T-cell (primary cell): ENCODE measurements around the gene GLI2. TPM values are rescaled to one million over a fixed set of nuclear protein-coding genes. Genes with fewer than 3 reads are reported as not detected.

Experiments
- ATAC-seq, 4 experiments: fragments of 200-7000 bp in 3 of 4; fragments of 150-1000 bp in 1 of 4; cut with Tn5 transposase; replicated peaks in 1 of 4; 1 replicate in 3 of 4; 2 replicates in 1 of 4; pipeline ENCODE4 v1.10.0; 2021; ENCODE audit warnings: moderate library complexity in 3 of 4, mild to moderate bottlenecking in 2 of 4, moderate number of reproducible peaks in 1 of 4
- CTCF ChIA-PET, 2 donors: fragments of 300-600 bp; sonication (Branson Sonifier 250); formaldehyde crosslinking; loops; one replicate each; lab custom pipeline; 2022; ENCODE audit warnings: antibody characterized with exemption in 2 of 2; lab: Charles Lee
- POLR2A ChIA-PET, 2 donors: fragments of 300-600 bp; sonication (Branson Sonifier 250); formaldehyde crosslinking; loops; one replicate each; lab custom pipeline; 2022; ENCODE audit warnings: antibody characterized with exemption in 2 of 2; lab: Charles Lee
- DNase-seq, 35 experiments: peaks; one replicate each; pipeline versions ENCODE4 v3.0.0 to v3.0.0-alpha.2; 2013 to 2023
- H3K27ac ChIP-seq: one replicate; pipeline ENCODE4 v1.5.1; 2013; ENCODE audit warnings: low read length
- H3K27me3 ChIP-seq, 2 experiments: replicated peaks in 1 of 2; 1 replicate in 1 of 2; 2 replicates in 1 of 2; pipeline versions ENCODE4 v1.6.1 to v1.7.0; 2013; ENCODE audit warnings: low read length in 1 of 2, mixed read lengths in 1 of 2; ENCODE audit not compliant: control insufficient read depth in 2 of 2, insufficient read depth in 2 of 2; ENCODE audit errors: extremely low read depth in 1 of 2
- H3K36me3 ChIP-seq, 2 donors: 1 replicate in 1 of 2; 2 replicates in 1 of 2; pipeline versions ENCODE4 v1.6.1 to v1.7.0; 2013; ENCODE audit warnings: low read length in 1 of 2; ENCODE audit not compliant: control insufficient read depth in 2 of 2, insufficient read depth in 1 of 2; ENCODE audit errors: extremely low read depth in 1 of 2
- H3K4me1 ChIP-seq, 2 experiments: 1 replicate in 1 of 2; 2 replicates in 1 of 2; pipeline versions ENCODE4 v1.6.1 to v1.7.0; 2013; ENCODE audit warnings: low read length in 2 of 2, mixed read lengths in 1 of 2; ENCODE audit not compliant: insufficient read depth in 2 of 2, control insufficient read depth in 1 of 2; ENCODE audit errors: extremely low read depth in 1 of 2
- H3K4me3 ChIP-seq, 2 donors: 1 replicate in 1 of 2; 2 replicates in 1 of 2; pipeline versions ENCODE4 v1.5.1 to v1.7.0; 2013; ENCODE audit warnings: mild to moderate bottlenecking in 2 of 2, low read length in 1 of 2, moderate library complexity in 1 of 2; ENCODE audit not compliant: control insufficient read depth in 1 of 2; ENCODE audit errors: extremely low read depth in 1 of 2
- H3K9me3 ChIP-seq: 2 replicates; pipeline ENCODE4 v1.7.0; 2013
- H3K27ac Mint-ChIP-seq, 2 donors: one replicate each; pipeline ENCODE4 v1.8.0; 2020 to 2021; ENCODE audit warnings: mild to moderate bottlenecking in 2 of 2, mixed read lengths in 2 of 2
- H3K27me3 Mint-ChIP-seq, 2 donors: one replicate each; pipeline ENCODE4 v1.8.0; 2021 to 2022; ENCODE audit warnings: mixed read lengths in 2 of 2
- H3K36me3 Mint-ChIP-seq: one replicate; pipeline ENCODE4 v1.8.0; 2021; ENCODE audit warnings: mixed read lengths
- H3K4me1 Mint-ChIP-seq, 3 donors: one replicate each; pipeline ENCODE4 v1.8.0; 2020 to 2022; ENCODE audit warnings: mixed read lengths in 3 of 3, mild to moderate bottlenecking in 1 of 3
- H3K4me3 Mint-ChIP-seq, 3 donors: one replicate each; pipeline ENCODE4 v1.8.0; 2020 to 2022; ENCODE audit warnings: mild to moderate bottlenecking in 3 of 3, mixed read lengths in 3 of 3, moderate library complexity in 3 of 3
- H3K9me3 Mint-ChIP-seq, 3 donors: one replicate each; pipeline ENCODE4 v1.8.0; 2020 to 2022; ENCODE audit warnings: mixed read lengths in 3 of 3
- WGBS: methylation state at CpG from one replicate; pipeline ENCODE4 v1.1.5; 2013; ENCODE audit warnings: missing lambda C conversion rate; ENCODE audit not compliant: insufficient coverage; 5-methylcytosine and 5-hydroxymethylcytosine counted together
- total RNA-seq, 35 experiments: library from RNA in 6 of 35; stranded (reverse) in 6 of 35; fragments of 120-200 nt in 1 of 35; gene quantifications; one replicate each; pipeline versions ENCODE4 v1.2.1 to v1.2.4 and lab custom pipeline; 2013 to 2026

The GLI2 gene
- under 1 TPM in 1 of 5 donors, not detected in 4; 0.25 TPM for total RNA-seq
- not detected for total RNA-seq (2013)
- 0 to 0.08 (median 0) reads per million in 29 experiments for total RNA-seq (lab: John Stamatoyannopoulos, UW)

DNA sequence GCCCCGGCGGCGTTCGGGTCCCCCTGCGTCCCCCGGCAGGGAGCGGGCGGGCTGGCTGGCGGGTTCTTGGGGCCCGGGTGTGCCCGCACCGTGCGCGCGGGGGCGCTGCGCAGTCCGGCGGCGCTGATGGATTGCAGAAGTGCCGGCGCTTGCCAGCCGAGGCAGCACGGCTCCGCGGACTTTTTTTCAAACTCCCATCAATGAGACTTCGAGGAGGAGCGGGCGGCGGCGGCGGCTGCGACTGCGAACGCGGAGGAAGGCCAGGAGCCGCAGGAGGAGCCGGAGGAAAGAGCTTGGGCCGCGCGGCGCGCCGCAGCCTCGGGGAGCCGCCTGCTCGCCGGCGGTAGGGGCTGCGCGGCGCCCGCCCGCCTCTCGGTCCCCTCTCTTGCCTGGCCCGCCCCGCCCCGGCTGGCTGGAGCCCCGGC lies at the start of gene GLI2:
Gene GLI2 (plus strand): TSS at position 123 of the 425 bp plus-strand sequence. CDS start 61,453 bp downstream, outside the sequence.
- Mint-ChIP-seq H3K36me3 (no peaks in the 10 kb centered on the region), H3K27ac (no peak within 1 kb of the TSS), H3K4me1 (peaks cover 4 to 12% (median 10%) of the 10 kb centered on the region in 3 donors), H3K4me3 (peak within 1 kb of the TSS in 1 of 3 donors; percentile 54), H3K27me3 (peaks cover 54 to 69% of the 10 kb centered on the region in 2 donors), H3K9me3 (no peaks in the 10 kb centered on the region)
- ATAC-seq: no peak
- no peak within 1 kb of the TSS for H3K27ac ChIP-seq
- peaks cover 21 to 54% of the 10 kb centered on the region in 2 experiments for H3K27me3 ChIP-seq
- no peaks in the 10 kb centered on the region for H3K9me3 ChIP-seq
- DNase-seq: no peak
- H3K4me3 ChIP-seq: no peak within 1 kb of the TSS
- WGBS: 1% methylated on average over 59 of the region's 59 CpGs
- ChIA-PET CTCF (no interaction called here), POLR2A (no interaction called here)
- peaks cover 0 to 12% of the 10 kb centered on the region in 2 experiments for H3K4me1 ChIP-seq
- no peaks in the 10 kb centered on the region for H3K36me3 ChIP-seq

DNA sequence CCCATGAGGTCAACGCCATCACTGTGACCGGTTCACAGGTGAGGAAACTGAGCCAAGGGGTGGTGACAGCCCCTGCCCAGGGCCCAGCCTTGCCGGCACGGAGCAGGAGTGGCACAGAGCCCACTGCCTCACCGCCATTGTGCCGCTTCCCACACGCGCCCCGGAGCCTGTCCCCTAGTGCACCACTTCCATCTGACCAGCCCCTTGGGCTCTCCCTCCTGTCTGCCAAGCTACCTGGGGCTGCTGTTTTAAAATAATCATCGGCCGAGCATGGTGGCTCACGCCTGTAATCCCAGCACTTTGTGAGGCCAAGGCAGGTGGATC lies 49.7 kb upstream of the GLI2 start:
- peaks cover 0 to 5% (median 0%) of the 10 kb centered on the region in 3 donors for H3K9me3 Mint-ChIP-seq
- peaks cover 26 to 29% of the 10 kb centered on the region in 2 donors for H3K27me3 Mint-ChIP-seq
- DNase-seq (no peak), ATAC-seq (no peak)
- 91% methylated on average over 9 of the region's 12 CpGs for WGBS
- H3K4me1 Mint-ChIP-seq: no peaks in the 10 kb centered on the region
- CTCF ChIA-PET: interaction anchor here in 1 of 2 donors (0.6 kb wide), 1 partner anchor 1045 kb away, joined by 5 read pairs; no protein-coding TSS in a partner anchor
- Histone ChIP-seq H3K27me3 (peaks cover 3 to 20% of the 10 kb centered on the region in 2 experiments), H3K27ac (no peak overlapping the region), H3K36me3 (no peaks in the 10 kb centered on the region), H3K4me3 (no peak overlapping the region), H3K4me1 (no peaks in the 10 kb centered on the region), H3K9me3 (no peaks in the 10 kb centered on the region)
- H3K36me3 Mint-ChIP-seq: no peaks in the 10 kb centered on the region
- POLR2A ChIA-PET: interaction anchor here in 1 of 2 donors (0.6 kb wide), 1 partner anchor 1041 kb away, joined by 4 read pairs; no protein-coding TSS in a partner anchor
- no peak overlapping the region for H3K27ac Mint-ChIP-seq
- H3K4me3 Mint-ChIP-seq: no peak overlapping the region

DNA sequence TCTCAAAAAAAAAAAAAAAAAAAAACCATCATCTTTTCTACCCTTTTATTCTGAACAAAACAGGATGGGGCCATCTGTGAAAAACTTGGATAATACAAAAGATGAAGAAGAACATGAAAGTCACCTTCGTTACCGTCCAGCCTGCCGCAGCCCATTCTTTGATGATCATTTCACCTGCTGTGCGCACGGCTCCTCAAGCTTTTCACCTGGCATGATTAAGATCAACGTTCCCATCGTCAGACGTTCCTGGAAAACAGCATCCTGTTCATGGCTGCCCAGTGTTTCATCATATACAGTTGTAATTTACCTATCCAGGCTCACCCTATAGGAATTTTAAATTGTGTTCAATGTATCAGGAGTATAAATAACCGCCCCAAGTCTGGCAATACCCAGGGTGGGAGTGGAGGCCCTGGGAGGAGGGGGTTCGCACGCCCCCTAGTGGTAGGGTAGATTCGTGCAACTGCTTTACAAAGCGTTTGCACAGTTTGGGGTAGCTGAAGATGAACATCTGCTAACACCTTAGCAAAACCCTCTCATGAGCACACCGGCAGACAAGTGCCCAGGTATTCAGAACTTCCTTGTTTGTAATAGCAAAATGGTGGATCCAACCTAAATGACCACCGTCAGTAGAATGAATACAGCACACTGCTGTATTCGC lies 49.0 kb upstream of the GLI2 start:
- ATAC-seq: no peak
- ChIA-PET CTCF (interaction anchor here in 1 of 2 donors (0.6 kb wide), 1 partner anchor 1046 kb away, joined by 5 read pairs; no protein-coding TSS in a partner anchor), POLR2A (interaction anchor here in 1 of 2 donors (0.6 kb wide), 1 partner anchor 1041 kb away, joined by 4 read pairs; no protein-coding TSS in a partner anchor)
- Histone ChIP-seq H3K27me3 (peaks cover 3 to 18% of the 10 kb centered on the region in 2 experiments), H3K9me3 (no peaks in the 10 kb centered on the region), H3K27ac (no peak overlapping the region), H3K4me3 (no peak overlapping the region), H3K36me3 (no peaks in the 10 kb centered on the region), H3K4me1 (no peaks in the 10 kb centered on the region)
- Mint-ChIP-seq H3K36me3 (no peaks in the 10 kb centered on the region), H3K4me3 (no peak overlapping the region), H3K27ac (no peak overlapping the region), H3K27me3 (peaks cover 23 to 29% of the 10 kb centered on the region in 2 donors), H3K4me1 (no peaks in the 10 kb centered on the region), H3K9me3 (peaks cover 0 to 5% (median 0%) of the 10 kb centered on the region in 3 donors)
- peak in 2 of 35 experiments; percentile 7 to 13 for DNase-seq
- 97% methylated on average over 2 of the region's 16 CpGs for WGBS

DNA sequence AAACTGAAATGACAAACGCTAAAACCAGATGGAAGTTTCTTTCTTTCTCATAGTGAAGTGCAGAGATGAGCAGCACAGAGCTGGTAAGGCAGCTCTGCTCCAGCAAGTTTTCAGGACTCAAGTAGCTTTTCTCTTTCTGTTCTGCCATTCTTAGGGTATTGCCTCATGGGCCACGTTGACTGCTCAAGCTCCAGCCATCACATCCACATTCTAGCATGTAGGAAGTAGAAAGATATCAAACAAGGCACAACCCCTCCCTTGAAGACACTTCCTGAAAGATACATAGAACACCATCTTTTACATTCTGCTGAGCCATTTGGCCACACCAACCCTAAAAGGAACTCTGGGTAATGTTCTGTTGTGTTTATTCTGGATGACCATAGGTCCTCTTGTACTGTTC lies 48.5 kb upstream of the GLI2 start:
- DNase-seq (no peak), ATAC-seq (no peak)
- ChIA-PET POLR2A (no interaction called here), CTCF (no interaction called here)
- no peak overlapping the region for H3K27ac ChIP-seq
- Mint-ChIP-seq H3K4me1 (no peaks in the 10 kb centered on the region), H3K27ac (no peak overlapping the region), H3K9me3 (peaks cover 0 to 5% (median 0%) of the 10 kb centered on the region in 3 donors), H3K27me3 (peaks cover 23 to 29% of the 10 kb centered on the region in 2 donors), H3K4me3 (no peak overlapping the region), H3K36me3 (no peaks in the 10 kb centered on the region)
- H3K4me1 ChIP-seq: no peaks in the 10 kb centered on the region
- WGBS: 76% methylated on average over 2 of the region's 2 CpGs
- no peak overlapping the region for H3K4me3 ChIP-seq
- no peaks in the 10 kb centered on the region for H3K9me3 ChIP-seq
- H3K36me3 ChIP-seq: no peaks in the 10 kb centered on the region
- H3K27me3 ChIP-seq: peaks cover 3 to 15% of the 10 kb centered on the region in 2 experiments

DNA sequence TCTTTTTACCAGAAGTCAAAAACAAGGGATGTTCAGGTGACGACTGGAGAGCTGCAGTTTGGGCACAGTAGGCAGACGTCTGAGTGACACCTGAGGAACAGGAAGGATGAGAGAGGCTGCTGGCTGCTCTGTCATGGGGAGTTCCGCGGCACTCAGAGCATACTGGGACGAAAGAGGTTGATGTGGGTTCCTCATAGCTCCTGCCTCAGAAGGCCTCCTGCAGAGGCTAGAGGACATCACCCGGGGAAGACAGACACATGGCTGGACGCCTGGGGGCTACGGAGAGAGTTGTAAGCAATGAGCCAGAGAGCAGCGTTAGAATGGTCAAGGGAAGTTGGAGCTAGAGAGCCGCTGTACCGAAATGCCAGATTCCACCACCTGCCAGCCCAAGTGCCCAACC lies 45.1 kb upstream of the GLI2 start:
- CTCF ChIA-PET: interaction anchor here (0.6 to 2.3 kb wide), 3 partner anchors 9 to 10 kb away, joined by 3 to 12 read pairs (median 3); no protein-coding TSS in a partner anchor

DNA sequence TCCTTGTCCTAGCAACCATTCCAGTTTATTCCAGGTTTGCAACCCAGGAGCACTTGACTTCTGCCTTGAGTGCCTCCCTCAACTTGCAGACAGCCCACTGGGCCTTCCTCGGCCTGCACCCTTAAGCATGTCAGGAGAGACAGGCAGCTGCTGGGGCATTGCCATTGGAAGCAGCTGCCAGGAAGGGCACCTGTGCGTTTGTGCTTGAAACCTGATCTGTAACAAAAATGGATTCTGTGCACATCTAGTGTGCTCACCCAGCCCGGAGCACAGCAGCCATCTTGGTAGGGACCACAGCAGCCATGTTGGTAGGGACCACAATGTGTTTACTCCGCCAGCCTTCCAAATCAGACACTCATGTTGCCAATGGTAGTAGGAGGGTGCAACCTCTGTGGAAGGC lies 44.3 kb upstream of the GLI2 start:
- ChIA-PET CTCF (no interaction called here), POLR2A (no interaction called here)
- Mint-ChIP-seq H3K4me3 (no peak overlapping the region), H3K9me3 (peaks cover 0 to 5% (median 0%) of the 10 kb centered on the region in 3 donors), H3K27me3 (peaks cover 35 to 46% of the 10 kb centered on the region in 2 donors), H3K27ac (no peak overlapping the region), H3K36me3 (no peaks in the 10 kb centered on the region), H3K4me1 (peaks cover 5 to 6% (median 6%) of the 10 kb centered on the region in 3 donors)
- no peaks in the 10 kb centered on the region for H3K36me3 ChIP-seq
- no peak overlapping the region for H3K27ac ChIP-seq
- no peak overlapping the region for H3K4me3 ChIP-seq
- DNase-seq (no peak), ATAC-seq (no peak)
- 85% methylated on average over 3 of the region's 4 CpGs for WGBS
- H3K27me3 ChIP-seq: peaks cover 9 to 35% of the 10 kb centered on the region in 2 experiments
- peaks cover 0 to 8% of the 10 kb centered on the region in 2 experiments for H3K4me1 ChIP-seq
- no peaks in the 10 kb centered on the region for H3K9me3 ChIP-seq

More for the DNA sequence above, 45.1 kb upstream of the GLI2 start:
- peaks cover 31 to 40% of the 10 kb centered on the region in 2 donors for H3K27me3 Mint-ChIP-seq
- H3K27me3 ChIP-seq: peaks cover 3 to 26% of the 10 kb centered on the region in 2 experiments
- 73% methylated on average over 9 of the region's 11 CpGs for WGBS
- peaks cover 2 to 4% (median 2%) of the 10 kb centered on the region in 3 donors for H3K4me1 Mint-ChIP-seq
- DNase-seq (no peak), ATAC-seq (peak in 1 of 4 experiments; percentile 13)
- H3K27ac Mint-ChIP-seq: no peak overlapping the region
- H3K4me1 ChIP-seq: peaks cover 0 to 3% of the 10 kb centered on the region in 2 experiments
- POLR2A ChIA-PET: no interaction called here
- H3K9me3 ChIP-seq: no peaks in the 10 kb centered on the region
- no peak overlapping the region for H3K4me3 Mint-ChIP-seq
- no peak overlapping the region for H3K4me3 ChIP-seq
- H3K27ac ChIP-seq: no peak overlapping the region
- no peaks in the 10 kb centered on the region for H3K36me3 Mint-ChIP-seq
- peaks cover 0 to 5% (median 0%) of the 10 kb centered on the region in 3 donors for H3K9me3 Mint-ChIP-seq
- no peaks in the 10 kb centered on the region for H3K36me3 ChIP-seq
